Suppressor macrophage treated with lipopolysaccharide for 4 hours (primary cell): ENCODE results near the gene SNU13.
"Not testable (repeated sequence)": the region's sequence is repeated elsewhere in the genome, so short reads cannot be mapped to it uniquely, and the experiment has no call there.

Experiments
- DNase-seq: peaks from one replicate; pipeline ENCODE4 v3.0.0-alpha.2; 2020

The SNU13 gene

DNA sequence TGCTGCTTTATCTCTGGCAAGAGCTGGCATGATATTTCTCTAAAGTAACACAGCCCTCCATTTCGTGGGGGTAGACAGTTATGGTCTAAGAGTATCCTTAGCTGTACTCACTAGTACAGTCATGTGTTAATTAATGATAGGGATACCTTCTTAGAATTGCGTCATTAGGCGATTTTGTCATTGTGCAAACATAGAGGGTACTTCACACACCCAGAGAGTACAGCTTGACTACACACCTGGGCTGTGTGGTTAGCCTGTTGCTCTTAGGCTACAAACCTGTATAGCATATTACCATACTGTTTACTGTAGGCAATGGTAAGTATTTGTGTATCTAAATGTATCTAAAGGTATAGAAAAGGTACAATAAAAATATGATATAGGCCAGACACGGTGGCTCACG is 50.5 kb downstream of the SNU13 start:
- no peak for DNase-seq

DNA sequence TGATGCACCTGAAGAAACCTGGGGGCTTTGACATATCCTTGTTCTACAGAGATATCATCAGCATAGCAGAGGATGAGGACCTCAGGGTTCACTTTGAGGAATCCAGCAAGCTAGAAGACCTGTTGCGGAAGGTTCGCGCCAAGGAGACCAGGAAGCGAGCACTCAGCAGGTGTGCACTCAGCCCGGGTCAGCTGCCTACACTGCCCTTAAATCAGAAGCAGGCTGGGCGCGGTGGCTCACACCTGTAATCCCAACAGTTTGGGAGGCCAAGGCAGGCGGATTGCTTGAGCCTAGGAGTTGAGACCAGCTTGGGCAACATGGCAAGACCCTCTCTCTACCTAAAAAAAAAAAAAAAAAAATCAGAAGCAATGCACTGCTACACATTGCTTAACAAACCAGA is 51.0 kb downstream of the SNU13 start:
- DNase-seq, result not testable (repeated sequence)

DNA sequence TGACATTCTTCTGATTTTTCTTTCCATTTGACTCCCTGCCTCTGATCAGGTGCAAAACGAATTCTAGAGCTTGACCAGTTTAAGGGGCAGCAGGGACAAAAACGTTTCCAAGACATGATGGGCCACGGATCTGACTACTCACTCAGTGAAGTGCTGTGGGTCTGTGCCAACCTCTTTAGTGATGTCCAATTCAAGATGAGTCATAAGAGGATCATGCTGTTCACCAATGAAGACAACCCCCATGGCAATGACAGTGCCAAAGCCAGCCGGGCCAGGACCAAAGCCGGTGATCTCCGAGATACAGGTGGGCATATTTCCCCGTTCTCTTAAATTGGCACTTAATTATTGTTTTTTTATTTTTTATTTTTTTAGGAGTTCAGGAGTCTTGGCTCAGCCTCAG is 52.2 kb downstream of the SNU13 start:
- DNase-seq, result no peak

DNA sequence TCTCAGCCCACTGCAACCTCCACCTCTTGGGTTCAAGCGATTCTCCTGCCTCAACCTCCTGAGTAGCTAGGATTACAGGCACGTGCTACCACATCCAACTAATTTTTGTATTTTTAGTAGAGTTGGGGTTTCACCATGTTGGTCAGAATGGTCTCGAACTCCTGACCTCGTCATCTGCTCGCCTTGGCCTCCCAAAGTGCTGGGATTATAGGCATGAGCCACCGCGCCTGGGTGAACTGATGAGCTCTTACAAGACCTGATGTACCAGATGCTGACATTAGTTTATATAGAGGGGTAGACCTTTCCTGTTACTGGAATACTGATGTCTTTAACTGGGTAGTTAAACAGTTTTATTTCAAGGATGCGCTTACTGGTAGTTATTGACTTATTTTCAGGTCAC is 54.1 kb downstream of the SNU13 start:
- not testable (repeated sequence) for DNase-seq

DNA sequence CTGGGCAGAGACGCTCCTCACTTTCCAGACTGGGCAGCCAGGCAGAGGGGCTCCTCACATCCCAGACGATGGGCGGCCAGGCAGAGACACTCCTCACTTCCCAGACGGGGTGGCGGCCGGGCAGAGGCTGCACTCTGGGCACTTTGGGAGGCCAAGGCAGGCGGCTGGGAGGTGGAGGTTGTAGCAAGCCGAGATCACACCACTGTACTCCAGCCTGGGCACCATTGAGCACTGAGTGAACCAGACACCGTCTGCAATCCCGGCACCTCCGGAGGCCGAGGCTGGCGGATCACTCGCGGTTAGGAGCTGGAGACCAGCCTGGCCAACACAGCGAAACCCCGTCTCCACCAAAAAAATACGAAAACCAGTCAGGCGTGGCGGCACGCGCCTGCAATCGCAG is 57.1 kb downstream of the SNU13 start:
- DNase-seq, result not testable (repeated sequence)

DNA sequence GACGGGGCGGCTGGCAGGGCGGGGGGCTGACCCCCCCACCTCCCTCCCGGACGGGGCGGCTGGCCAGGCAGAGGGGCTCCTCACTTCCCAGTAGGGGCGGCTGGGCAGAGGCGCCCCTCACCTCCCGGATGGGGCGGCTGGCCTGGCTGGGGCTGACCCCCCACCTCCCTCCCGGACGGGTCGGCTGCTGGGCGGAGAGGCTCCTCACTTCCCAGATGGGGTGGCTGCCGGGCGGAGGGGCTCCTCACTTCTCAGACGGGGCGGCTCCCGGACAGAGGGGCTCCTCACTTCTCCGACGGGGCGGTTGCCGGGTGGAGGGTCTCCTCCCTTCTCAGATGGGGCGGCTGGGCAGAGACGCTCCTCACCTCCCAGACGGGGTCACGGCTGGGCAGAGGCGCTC is 57.6 kb downstream of the SNU13 start:
- DNase-seq, result not testable (repeated sequence)

DNA sequence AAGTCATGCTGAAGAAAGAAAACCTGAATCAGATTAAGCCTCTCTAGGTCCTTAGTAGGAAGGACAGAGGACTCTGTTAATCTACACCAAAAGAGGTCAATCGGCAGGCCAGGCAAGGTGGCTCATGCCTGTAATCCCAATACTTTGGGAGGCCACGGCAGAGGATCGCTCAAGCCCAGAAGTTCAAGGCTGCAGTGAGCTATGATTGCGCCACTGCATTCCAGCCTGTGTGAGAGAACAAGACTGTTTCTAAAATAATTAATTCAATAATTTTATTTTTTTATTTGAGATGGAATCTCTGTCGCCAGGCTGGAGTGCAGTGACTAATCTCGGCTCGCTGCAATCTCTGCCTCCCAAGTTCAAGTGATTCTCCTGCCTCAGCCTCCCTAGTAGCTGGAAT is 63.1 kb downstream of the SNU13 start:
- DNase-seq, result no peak
